Muscle layer of duodenum (tissue), 2 donors: Measurements from ENCODE around the gene MEIS2.

Experiments used
- H3K27ac ChIP-seq: one replicate; pipeline ENCODE4 v1.7.0; 2013; ENCODE audit warnings: mild to moderate bottlenecking, low read length
- H3K27me3 ChIP-seq: one replicate; pipeline ENCODE4 v1.7.0; 2013; ENCODE audit warnings: low read depth, mild to moderate bottlenecking, control low read depth, low read length
- H3K36me3 ChIP-seq, 2 donors: one replicate each; pipeline ENCODE4 v1.7.0; 2013; ENCODE audit warnings: low read length in 2 of 2, control low read depth in 1 of 2, mild to moderate bottlenecking in 1 of 2; ENCODE audit not compliant: insufficient read depth in 2 of 2, control insufficient read depth in 1 of 2
- H3K4me1 ChIP-seq, 2 donors: one replicate each; pipeline ENCODE4 v1.7.0; 2013; ENCODE audit warnings: low read length in 2 of 2, mild to moderate bottlenecking in 2 of 2, control low read depth in 1 of 2, moderate library complexity in 1 of 2; ENCODE audit not compliant: insufficient read depth in 2 of 2, control insufficient read depth in 1 of 2
- H3K4me3 ChIP-seq, 2 donors: one replicate each; pipeline ENCODE4 v1.7.0; 2013; ENCODE audit warnings: low read length in 2 of 2, low read depth in 1 of 2, mild to moderate bottlenecking in 1 of 2
- H3K9me3 ChIP-seq, 2 donors: one replicate each; pipeline ENCODE4 v1.7.0; 2013; ENCODE audit warnings: low read length in 2 of 2, control low read depth in 1 of 2, mild to moderate bottlenecking in 1 of 2; ENCODE audit not compliant: control insufficient read depth in 1 of 2
- donor health status: healthy.

Gene MEIS2

GRCh38 chr15:37095770-37096557 lies 4.4 kb downstream of the MEIS2 start:
- peaks cover 0 to 11% of the 10 kb centered on the region in 2 donors for H3K36me3 ChIP-seq
- H3K4me1 ChIP-seq, result peaks cover 4 to 6% of the 10 kb centered on the region in 2 donors
- H3K4me3 ChIP-seq, result peak overlapping the region; percentile 69 to 87
- no peaks in the 10 kb centered on the region for H3K27me3 ChIP-seq
- H3K27ac ChIP-seq, result peak overlapping the region; percentile 95
- no peaks in the 10 kb centered on the region for H3K9me3 ChIP-seq

GRCh38 chr15:37094915-37095711 lies 5.2 kb downstream of the MEIS2 start:
- H3K36me3 ChIP-seq, result peaks cover 0 to 11% of the 10 kb centered on the region in 2 donors
- peak overlapping the region; percentile 69 to 87 for H3K4me3 ChIP-seq
- peak overlapping the region; percentile 95 for H3K27ac ChIP-seq
- H3K4me1 ChIP-seq, result peaks cover 4 to 12% of the 10 kb centered on the region in 2 donors
- no peaks in the 10 kb centered on the region for H3K9me3 ChIP-seq
- H3K27me3 ChIP-seq, result no peaks in the 10 kb centered on the region

- H3K4me3 ChIP-seq, result peak overlapping the region; percentile 52 to 54
- H3K36me3 ChIP-seq, result peaks cover 0 to 11% of the 10 kb centered on the region in 2 donors
- H3K27ac ChIP-seq, result peak overlapping the region; percentile 85
- no peaks in the 10 kb centered on the region for H3K9me3 ChIP-seq
- no peaks in the 10 kb centered on the region for H3K27me3 ChIP-seq
- H3K4me1 ChIP-seq, result peaks cover 4 to 12% of the 10 kb centered on the region in 2 donors
Measured at GRCh38 chr15:37094333-37094914, 5.9 kb downstream of the MEIS2 start.

- H3K36me3 ChIP-seq, result peaks cover 0 to 11% of the 10 kb centered on the region in 2 donors
- H3K27me3 ChIP-seq, result no peaks in the 10 kb centered on the region
- H3K4me1 ChIP-seq, result peaks cover 4 to 12% of the 10 kb centered on the region in 2 donors
- peak overlapping the region; percentile 52 to 54 for H3K4me3 ChIP-seq
- no peaks in the 10 kb centered on the region for H3K9me3 ChIP-seq
- H3K27ac ChIP-seq, result peak overlapping the region; percentile 85
Measured at GRCh38 chr15:37093480-37094332, 6.6 kb downstream of the MEIS2 start.

GRCh38 chr15:37090543-37091175 lies 9.7 kb downstream of the MEIS2 start:
- Histone ChIP-seq H3K4me3 (peak overlapping the region in 1 of 2 donors; percentile 20), H3K27ac (peak overlapping the region; percentile 5), H3K36me3 (peaks cover 0 to 22% of the 10 kb centered on the region in 2 donors), H3K27me3 (no peaks in the 10 kb centered on the region), H3K9me3 (no peaks in the 10 kb centered on the region), H3K4me1 (peaks cover 7 to 32% of the 10 kb centered on the region in 2 donors)

- peak overlapping the region; percentile 61 for H3K27ac ChIP-seq
- H3K9me3 ChIP-seq, result no peaks in the 10 kb centered on the region
- no peak overlapping the region for H3K4me3 ChIP-seq
- H3K36me3 ChIP-seq, result peaks cover 0 to 24% of the 10 kb centered on the region in 2 donors
- H3K27me3 ChIP-seq, result no peaks in the 10 kb centered on the region
- peaks cover 4 to 40% of the 10 kb centered on the region in 2 donors for H3K4me1 ChIP-seq
Measured at GRCh38 chr15:37088436-37088835, 11.9 kb downstream of the MEIS2 start.

- Histone ChIP-seq H3K27ac (peak overlapping the region; percentile 12), H3K36me3 (peaks cover 0 to 18% of the 10 kb centered on the region in 2 donors), H3K9me3 (no peaks in the 10 kb centered on the region), H3K4me3 (peak overlapping the region in 1 of 2 donors; percentile 11), H3K27me3 (no peaks in the 10 kb centered on the region), H3K4me1 (peaks cover 6 to 37% of the 10 kb centered on the region in 2 donors)
Measured at GRCh38 chr15:37087131-37087588, 13.2 kb downstream of the MEIS2 start.

- Histone ChIP-seq H3K4me1 (peaks cover 6 to 44% of the 10 kb centered on the region in 2 donors), H3K27me3 (no peaks in the 10 kb centered on the region), H3K9me3 (no peaks in the 10 kb centered on the region), H3K36me3 (peaks cover 0 to 18% of the 10 kb centered on the region in 2 donors), H3K4me3 (peak overlapping the region in 1 of 2 donors; percentile 3), H3K27ac (peak overlapping the region; percentile 11)
Measured at GRCh38 chr15:37086521-37086920, 13.8 kb downstream of the MEIS2 start.

- peak overlapping the region in 1 of 2 donors; percentile 41 for H3K4me3 ChIP-seq
- H3K9me3 ChIP-seq, result no peaks in the 10 kb centered on the region
- peaks cover 0 to 18% of the 10 kb centered on the region in 2 donors for H3K36me3 ChIP-seq
- H3K4me1 ChIP-seq, result peaks cover 10 to 44% of the 10 kb centered on the region in 2 donors
- H3K27me3 ChIP-seq, result no peaks in the 10 kb centered on the region
- peak overlapping the region; percentile 11 for H3K27ac ChIP-seq
Measured at GRCh38 chr15:37086120-37086519, 14.2 kb downstream of the MEIS2 start.

GRCh38 chr15:37084602-37085001 lies 15.7 kb downstream of the MEIS2 start:
- Histone ChIP-seq H3K4me3 (no peak overlapping the region), H3K27me3 (no peaks in the 10 kb centered on the region), H3K9me3 (no peaks in the 10 kb centered on the region), H3K36me3 (peaks cover 0 to 18% of the 10 kb centered on the region in 2 donors), H3K4me1 (peaks cover 10 to 43% of the 10 kb centered on the region in 2 donors), H3K27ac (peak overlapping the region; percentile 61)
